ENCODE data around the gene HCAR3. TPM values are rescaled to one million over a fixed set of nuclear protein-coding genes. Genes with fewer than 3 reads are reported as not detected.

The HCAR3 gene
- total RNA-seq, 2 experiments from 2014 or later = 0.07 to 0.09 TPM

Other genes starting within 250 kb of the HCAR3 start
- 10 to 100 TPM; 34.7 to 39.1 TPM for gene ZCCHC8, start 215.9 kb downstream of the HCAR3 start, total RNA-seq
- gene RSRC2, start 189.9 kb downstream of the HCAR3 start, total RNA-seq = 100 to 1,000 TPM in 1 of 2 experiments, 10 to 100 TPM in 1; 92.7 to 105 TPM
- gene KNTC1, start 189.6 kb downstream of the HCAR3 start, total RNA-seq = 100 to 1,000 TPM; 136 to 175 TPM
- gene HCAR2, start 13.5 kb downstream of the HCAR3 start, total RNA-seq = not detected
- gene HCAR1, start 14.0 kb upstream of the HCAR3 start, total RNA-seq = under 1 TPM; 0.39 to 0.67 TPM
- gene DENR, start 36.0 kb upstream of the HCAR3 start, total RNA-seq = 10 to 100 TPM; 64.1 to 76.9 TPM
- gene CCDC62, start 57.8 kb upstream of the HCAR3 start, total RNA-seq = 1 to 10 TPM in 1 of 2 experiments, under 1 TPM in 1; 0.63 to 1.3 TPM
- gene HIP1R, start 118.6 kb upstream of the HCAR3 start, total RNA-seq = 10 to 100 TPM; 17.1 to 20.9 TPM
- gene VPS37B, start 179.3 kb upstream of the HCAR3 start, total RNA-seq = 10 to 100 TPM in 1 of 2 experiments, 1 to 10 TPM in 1; 9.4 to 11.4 TPM
- 1 to 10 TPM; 3.8 to 6.3 TPM for gene ABCB9, start 249.7 kb upstream of the HCAR3 start, total RNA-seq

Measured in activated CD4-positive, alpha-beta T cell treated with anti-CD3 and anti-CD28 coated beads for 36 hours (primary cell).